ENCODE results near the gene GPRC5D.

GRCh38 chr12:12930633-12931219 lies 21.2 kb downstream of the GPRC5D start:
- TF ChIP-seq CTCF (conservative IDR thresholded peaks at IDR 0.05): no peak
- TF ChIP-seq EZH2 (IDR thresholded peaks at IDR 0.05; ENCODE audit: low read depth): no peak
